ENCODE data around the gene MACF1.

MACF1 gene

DNA sequence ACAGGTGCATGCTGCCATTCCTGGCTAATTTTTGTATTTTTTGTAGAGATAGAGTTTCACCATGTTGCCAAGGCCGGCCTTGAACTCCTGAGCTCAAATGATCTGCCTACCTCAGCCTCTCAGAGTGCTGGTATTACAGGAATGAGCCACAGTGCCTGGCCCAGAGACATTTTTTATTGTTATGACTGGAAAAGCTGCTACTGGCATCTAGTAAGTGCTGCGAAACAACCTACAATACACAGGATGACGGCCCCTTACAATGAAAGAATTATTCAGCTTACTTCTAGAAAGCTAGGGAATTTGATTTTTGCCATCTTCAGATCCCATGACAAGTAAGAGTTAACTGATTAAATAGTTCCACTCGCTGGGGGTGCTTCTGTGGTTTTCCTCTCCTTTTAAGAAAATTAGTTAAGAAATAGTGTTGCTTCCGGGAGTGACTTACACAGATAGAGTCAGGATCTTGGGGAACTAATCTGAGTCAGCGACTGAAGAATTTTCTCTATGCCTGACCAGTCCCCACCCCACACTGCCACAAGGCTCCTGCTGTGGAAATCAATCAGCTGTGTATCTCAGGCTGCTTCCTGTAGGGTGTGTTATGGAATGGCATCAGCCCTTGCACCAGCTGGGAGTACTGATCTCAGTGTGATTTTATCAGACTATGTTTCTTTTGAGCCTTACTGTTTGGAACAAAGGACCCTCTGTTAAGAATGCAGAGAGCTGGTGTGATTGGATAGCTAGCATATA is 194.0 kb downstream of the MACF1 start:
- DNase-seq = peak; percentile 98
- Histone ChIP-seq H3K36me3 (replicated peaks) (no peaks in the 10 kb centered on the region), H3K27me3 (replicated peaks) (no peaks in the 10 kb centered on the region), H3K27ac (peak overlapping the region; percentile 74), H3K4me3 (ENCODE audit: low read depth, low read length) (no peak overlapping the region)
- in situ Hi-C loops (cut with HindIII; ENCODE audit: low pct_ligation_motif_present, low sequenced_read_pairs) = no loop called here
- no peak for TF ChIP-seq CTCF (IDR thresholded peaks at IDR 0.05; ENCODE audit: low read depth, low read length, missing control alignments)

GRCh38 chr1:39401106-39401505 is 196.6 kb downstream of the MACF1 start:
- no peak overlapping the region for H3K4me3 ChIP-seq (ENCODE audit: low read depth, low read length)
- H3K27me3 ChIP-seq (replicated peaks) = no peaks in the 10 kb centered on the region
- DNase-seq = no peak
- TF ChIP-seq CTCF (IDR thresholded peaks at IDR 0.05; ENCODE audit: low read depth, low read length, missing control alignments) = no peak
- H3K36me3 ChIP-seq (replicated peaks) = no peaks in the 10 kb centered on the region
- H3K27ac ChIP-seq = no peak overlapping the region
- in situ Hi-C loops (cut with HindIII; ENCODE audit: low pct_ligation_motif_present, low sequenced_read_pairs) = no loop called here

- no peaks in the 10 kb centered on the region for H3K36me3 ChIP-seq (replicated peaks)
- no peak overlapping the region for H3K27ac ChIP-seq
- no peak overlapping the region for H3K4me3 ChIP-seq (ENCODE audit: low read depth, low read length)
- no peak for TF ChIP-seq CTCF (IDR thresholded peaks at IDR 0.05; ENCODE audit: low read depth, low read length, missing control alignments)
- no peak for DNase-seq
- H3K27me3 ChIP-seq (replicated peaks) = no peaks in the 10 kb centered on the region
- in situ Hi-C loops (cut with HindIII; ENCODE audit: low pct_ligation_motif_present, low sequenced_read_pairs) = no loop called here
These were observed 200.4 kb downstream of the MACF1 start for GRCh38 chr1:39404876-39405275.

DNA sequence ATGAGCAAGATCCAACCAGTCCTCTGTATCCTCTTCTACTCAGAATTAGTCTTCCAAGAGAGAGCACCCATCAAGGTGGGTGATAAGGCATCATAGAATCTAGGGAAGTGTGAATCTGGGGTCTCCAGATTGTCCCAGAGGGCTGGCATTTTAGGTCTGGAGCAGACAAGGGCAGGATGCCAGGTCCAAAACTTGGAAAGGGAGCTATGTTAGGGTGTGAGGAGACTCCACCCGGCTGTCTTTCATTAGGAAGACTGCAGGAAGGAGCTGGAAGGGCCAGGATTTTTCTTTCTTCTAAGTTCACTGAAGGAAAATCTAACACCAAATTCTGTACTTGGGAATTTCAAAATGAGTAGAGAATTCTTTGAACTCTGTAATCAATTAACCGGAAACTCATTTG is 200.9 kb downstream of the MACF1 start:
- in situ Hi-C loops (cut with HindIII; ENCODE audit: low pct_ligation_motif_present, low sequenced_read_pairs) = no loop called here
- no peak overlapping the region for H3K27ac ChIP-seq
- no peaks in the 10 kb centered on the region for H3K36me3 ChIP-seq (replicated peaks)
- no peak overlapping the region for H3K4me3 ChIP-seq (ENCODE audit: low read depth, low read length)
- TF ChIP-seq CTCF (IDR thresholded peaks at IDR 0.05; ENCODE audit: low read depth, low read length, missing control alignments) = no peak
- no peaks in the 10 kb centered on the region for H3K27me3 ChIP-seq (replicated peaks)
- DNase-seq = no peak

DNA sequence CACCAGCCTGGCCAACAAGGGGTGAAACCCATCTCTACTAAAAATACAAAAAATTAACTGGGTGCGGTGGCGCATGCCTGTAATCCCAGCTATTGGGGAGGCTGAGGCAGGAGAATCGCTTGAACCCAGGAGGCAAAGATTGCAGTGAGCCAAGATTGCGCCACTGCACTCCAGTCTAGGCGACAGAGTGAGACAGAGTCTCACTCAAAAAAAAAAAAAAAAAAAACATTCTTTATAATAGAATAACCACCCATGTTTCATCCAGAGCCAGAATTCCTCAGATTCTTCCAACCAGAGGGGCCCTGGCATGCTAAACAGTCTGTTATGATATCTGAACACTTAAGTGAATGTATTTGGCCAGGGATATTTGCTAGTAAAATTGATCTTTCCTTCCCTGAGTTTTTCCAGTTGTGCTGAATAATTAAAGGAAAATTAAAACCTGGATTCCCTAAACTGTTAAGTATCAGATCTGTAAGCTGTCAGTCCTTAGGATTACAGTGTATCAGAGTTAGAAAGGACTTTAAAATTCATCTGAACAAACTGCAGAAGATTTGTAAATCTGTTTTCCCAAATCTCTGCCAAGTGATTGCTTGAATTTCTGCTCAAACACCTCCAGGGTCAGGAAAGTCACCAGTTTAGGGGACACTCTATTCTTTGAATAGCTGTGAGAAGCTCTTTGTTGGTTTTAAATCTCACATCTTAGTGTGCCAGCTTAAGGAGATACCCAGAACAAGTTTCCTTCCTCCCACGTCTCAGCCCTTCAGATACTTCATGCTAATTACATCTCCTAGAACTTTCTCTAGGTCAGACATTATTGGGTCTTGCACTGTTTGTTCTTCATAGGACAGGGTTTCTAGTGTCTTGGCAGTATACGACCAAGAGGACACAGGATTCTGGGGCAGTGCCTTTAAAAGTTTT is 202.3 kb downstream of the MACF1 start:
- in situ Hi-C loops (cut with HindIII; ENCODE audit: low pct_ligation_motif_present, low sequenced_read_pairs) = no loop called here
- H3K27ac ChIP-seq = peak overlapping the region; percentile 44
- H3K4me3 ChIP-seq (ENCODE audit: low read depth, low read length) = no peak overlapping the region
- TF ChIP-seq CTCF (IDR thresholded peaks at IDR 0.05; ENCODE audit: low read depth, low read length, missing control alignments) = no peak
- H3K36me3 ChIP-seq (replicated peaks) = no peaks in the 10 kb centered on the region
- H3K27me3 ChIP-seq (replicated peaks) = no peaks in the 10 kb centered on the region
- peak; percentile 51 for DNase-seq
